ENCODE results near the gene FBXW2.
"Not testable (repeated sequence)": the region's sequence is repeated elsewhere in the genome, so short reads cannot be mapped to it uniquely, and the experiment has no call there.

The FBXW2 gene

DNA sequence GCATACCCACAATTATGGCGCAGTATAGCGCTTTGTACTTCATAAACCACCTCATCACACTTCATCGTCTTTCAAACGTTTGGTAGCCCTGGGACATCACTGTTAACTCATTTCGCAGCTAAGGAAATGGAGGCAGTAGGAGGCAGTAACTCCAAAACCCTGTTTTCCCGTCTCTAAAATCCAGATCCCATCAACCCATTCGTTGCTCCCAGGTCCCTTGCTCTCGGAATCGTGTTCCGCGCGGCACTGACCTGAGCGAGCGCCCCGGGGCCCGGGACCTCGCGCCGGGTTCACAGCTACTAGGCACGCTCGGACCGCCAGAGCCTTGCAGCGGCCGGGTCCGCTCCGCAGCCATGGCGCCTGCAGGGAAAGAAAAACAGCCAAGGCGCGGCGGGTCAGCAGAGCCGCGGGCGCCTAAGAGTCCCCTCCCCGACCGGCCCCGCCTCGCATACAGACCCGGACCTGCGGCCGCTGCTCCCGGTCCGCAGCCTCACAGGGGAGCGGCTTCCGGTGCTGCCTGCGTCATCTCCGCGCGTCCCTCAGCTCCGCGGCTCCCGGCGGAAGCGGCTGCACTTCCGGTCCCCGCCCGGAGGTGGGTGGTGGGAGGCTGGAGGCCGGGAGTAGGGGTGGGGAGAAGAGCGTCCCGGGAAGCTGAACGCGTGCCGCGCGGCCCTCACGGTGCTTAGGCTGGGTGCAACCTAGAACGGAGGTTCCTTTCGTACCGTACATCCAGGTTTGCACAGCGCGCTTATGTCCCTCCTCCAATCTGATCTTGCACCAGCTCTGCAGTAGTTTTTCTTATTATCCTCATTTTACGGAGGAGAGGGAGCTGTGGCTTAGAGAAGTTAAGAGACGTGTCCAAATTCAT, at the start of gene FBXW2:
FBXW2 (minus strand) TSS at position 519 of the 868 bp plus-strand sequence. CDS start 5,158 bp downstream, outside the sequence.
- DNase-seq: peak; percentile 80

- no peak for DNase-seq
Observed at GRCh38 chr9:120841930-120842684, 48.9 kb upstream of the FBXW2 start.

DNA sequence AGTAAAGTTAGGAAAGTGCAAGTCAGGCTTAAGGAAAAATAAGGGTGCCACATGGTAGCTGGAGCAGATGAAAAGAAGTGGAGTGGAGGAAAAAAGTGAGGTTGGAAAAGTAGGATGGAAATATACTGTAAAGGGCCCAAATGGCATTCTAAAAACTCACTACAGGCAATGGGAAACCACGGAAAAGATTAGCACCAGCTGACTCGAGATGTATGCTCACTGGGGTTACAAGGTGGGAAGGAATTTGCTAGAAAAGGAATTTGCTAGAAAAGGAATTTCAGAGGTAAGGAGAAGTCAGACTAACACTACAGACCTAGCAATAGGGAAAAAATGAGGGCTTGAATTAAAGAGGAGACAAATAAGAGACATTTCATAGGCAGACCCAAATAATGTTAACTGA, 45.9 kb upstream of the FBXW2 start:
- no peak for DNase-seq

- no peak for DNase-seq
Observed at GRCh38 chr9:120837921-120838320, 44.7 kb upstream of the FBXW2 start.

GRCh38 chr9:120833325-120833724, 40.1 kb upstream of the FBXW2 start:
- no peak for DNase-seq

DNA sequence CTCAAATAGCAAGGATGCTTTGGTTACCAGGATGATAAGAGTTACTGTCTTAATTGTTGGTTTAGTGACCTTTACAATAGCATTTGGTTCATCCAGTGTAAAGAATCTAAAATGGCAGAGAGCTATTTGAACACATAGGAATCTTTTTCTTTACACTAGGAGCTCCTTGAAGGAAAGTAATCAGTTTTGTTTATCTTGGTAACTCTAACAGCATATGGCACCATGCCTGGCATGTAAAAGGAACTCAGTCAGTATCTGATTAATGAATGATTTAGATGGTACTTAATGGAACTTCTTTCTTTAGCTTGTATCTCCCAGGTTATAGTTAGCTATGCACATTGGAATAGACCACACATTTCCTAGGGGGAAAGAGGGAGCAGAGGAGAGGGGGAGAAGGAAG, 39.6 kb upstream of the FBXW2 start:
- DNase-seq: no peak

DNA sequence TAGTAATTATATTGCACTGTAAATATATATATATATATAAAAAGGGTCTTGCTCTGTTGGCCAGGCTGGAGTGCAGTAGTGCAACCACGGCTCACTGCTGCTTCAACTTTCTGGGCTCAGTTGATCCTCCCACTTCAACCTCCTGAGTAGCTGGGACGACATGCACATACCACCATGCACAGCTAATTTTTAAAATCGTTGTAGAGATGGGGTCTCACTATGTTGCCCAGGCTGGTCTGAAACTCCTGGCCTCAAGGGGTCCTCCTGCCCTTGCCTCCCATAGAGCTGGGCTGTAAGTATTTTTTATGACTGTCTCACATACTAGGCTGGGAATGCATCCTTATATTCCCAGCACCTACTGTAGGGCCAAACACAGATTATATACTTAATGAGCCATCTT, 37.6 kb upstream of the FBXW2 start:
- DNase-seq: no peak

DNA sequence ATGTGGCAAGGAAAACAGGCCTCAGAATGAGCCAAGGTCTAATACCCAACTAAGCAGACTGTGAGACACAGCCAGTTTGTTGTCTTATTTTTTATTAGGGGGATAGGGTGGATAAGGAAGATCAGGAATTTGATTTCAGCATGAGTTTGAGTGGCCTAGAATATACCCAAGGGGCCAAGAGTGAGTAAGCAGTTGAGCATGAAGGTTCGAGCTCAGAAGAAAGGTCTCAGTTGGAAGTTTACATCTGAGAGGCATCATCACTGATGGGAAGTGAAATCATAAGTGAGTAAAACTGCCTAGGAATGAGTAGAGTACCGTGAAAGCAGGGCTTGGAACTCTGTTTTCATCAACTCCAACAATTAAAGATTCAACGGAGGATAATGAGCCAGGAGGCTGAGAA, 36.9 kb upstream of the FBXW2 start:
- DNase-seq: no peak

GRCh38 chr9:120829650-120830049, 36.4 kb upstream of the FBXW2 start:
- no peak for DNase-seq

- no peak for DNase-seq
Observed at GRCh38 chr9:120820095-120820494, 26.9 kb upstream of the FBXW2 start.

DNA sequence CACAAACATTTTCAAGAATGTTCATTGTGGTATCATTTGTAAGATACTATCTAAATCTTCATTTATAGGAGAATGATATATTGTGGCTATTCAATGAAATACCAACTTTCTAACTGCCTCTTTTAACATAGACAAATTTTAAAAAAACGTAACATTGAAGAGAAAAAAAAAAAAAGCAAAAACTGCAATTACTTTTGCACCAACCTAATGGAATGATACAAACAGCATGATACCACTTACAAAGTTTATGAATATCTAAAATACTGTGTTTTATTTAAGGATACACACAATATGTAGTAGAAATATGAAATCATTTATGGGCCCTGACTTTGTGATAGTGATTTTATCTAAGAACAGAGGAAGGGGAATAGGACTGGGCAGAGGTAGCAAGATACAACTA, 25.4 kb upstream of the FBXW2 start:
- no peak for DNase-seq

DNA sequence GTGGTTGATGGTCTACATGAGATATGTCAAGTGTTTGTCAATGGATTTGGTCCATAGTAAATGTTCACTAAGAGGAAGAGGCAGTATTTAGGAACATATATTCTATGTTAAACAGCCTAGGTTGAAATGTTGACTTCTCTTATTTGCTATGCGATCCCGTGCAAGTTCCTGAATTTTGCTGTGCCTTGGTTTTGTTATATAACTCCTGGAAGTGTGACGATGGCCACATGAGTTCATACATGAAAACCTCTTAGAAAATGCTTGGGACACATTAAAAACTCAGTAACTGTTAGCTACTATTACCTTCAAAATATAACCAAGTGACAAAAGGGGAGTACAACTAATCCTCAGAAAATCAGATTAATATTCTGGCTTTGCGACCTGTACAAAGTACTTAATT, 21.9 kb upstream of the FBXW2 start:
- DNase-seq: no peak

DNA sequence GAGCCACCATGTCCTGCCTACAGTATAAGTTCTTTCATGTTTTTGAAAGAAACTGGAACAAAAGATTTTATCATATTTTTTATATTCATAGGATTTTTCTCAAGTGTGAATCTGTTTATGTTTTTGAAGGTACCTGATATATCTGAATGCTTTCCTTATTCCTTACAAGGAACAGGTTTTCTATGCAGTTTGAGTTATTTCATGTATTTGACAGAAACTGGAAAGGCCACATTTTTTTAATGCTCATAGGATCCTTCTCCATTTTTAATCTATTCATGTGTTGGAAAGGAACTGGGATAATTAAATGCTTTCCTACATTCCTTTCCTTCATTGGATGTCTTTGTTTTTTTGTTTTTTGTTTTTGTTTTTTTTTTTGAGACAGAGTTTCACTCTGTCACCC, 15.7 kb upstream of the FBXW2 start:
- DNase-seq: no peak

- DNase-seq: no peak
Observed at GRCh38 chr9:120807607-120808379, 14.6 kb upstream of the FBXW2 start.

DNA sequence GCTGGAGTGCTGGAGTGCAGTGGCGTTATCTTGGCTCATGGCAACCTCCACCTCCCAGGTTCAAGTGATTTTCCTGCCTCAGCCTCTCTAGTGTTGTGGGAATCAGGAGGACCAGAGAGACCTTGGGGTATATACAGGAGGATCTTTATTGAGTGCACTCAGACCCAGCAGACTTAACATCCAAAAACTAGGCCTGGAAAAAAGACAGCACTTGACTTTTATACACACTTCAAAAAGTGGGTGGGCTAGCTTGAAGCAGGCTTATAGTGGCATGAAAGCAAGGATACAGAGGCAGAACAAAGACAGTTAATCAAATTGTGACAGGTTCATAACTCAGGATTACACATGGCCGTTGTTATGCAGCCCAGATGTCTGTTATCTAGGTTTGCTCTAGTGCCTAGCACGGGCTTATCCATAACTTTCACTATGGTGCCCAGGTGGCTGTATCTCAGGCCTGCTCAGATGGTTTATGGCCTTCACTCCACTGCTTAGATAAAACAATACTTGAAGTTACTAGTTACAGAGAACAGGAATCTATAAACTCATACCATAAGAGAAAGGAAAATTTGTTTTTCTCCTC, 11.7 kb upstream of the FBXW2 start:
- DNase-seq: not testable (repeated sequence)

- DNase-seq: no peak
Observed at GRCh38 chr9:120801441-120801840, 8.2 kb upstream of the FBXW2 start.

GRCh38 chr9:120791161-120791560, 2.1 kb downstream of the FBXW2 start:
- DNase-seq: no peak

- DNase-seq: no peak
Observed at GRCh38 chr9:120787933-120788332, 5.3 kb downstream of the FBXW2 start.

DNA sequence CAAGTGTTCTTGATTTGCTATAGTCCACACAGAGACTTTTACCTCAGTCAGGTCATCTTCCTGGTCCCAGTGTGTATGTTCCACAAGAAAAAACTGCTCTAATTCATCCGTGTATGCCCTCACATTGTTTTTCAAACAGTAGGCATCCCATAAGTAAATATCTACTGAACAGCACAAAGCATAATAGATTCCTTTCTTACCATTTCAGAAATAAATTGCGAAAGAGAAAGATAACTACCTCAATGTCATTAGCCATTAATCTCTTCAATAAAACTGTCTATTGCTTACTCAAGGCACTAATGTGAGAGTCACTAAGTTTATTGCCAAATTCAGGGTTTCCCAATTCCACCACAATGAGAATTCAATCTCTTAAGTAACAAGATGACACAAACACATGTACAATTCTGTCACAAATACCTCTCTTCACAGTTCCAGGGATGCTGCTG, 9.6 kb downstream of the FBXW2 start:
- DNase-seq: no peak

- no peak for DNase-seq
Observed at GRCh38 chr9:120781236-120781635, 12.0 kb downstream of the FBXW2 start.

GRCh38 chr9:120780367-120780766, 12.8 kb downstream of the FBXW2 start:
- no peak for DNase-seq

GRCh38 chr9:120779227-120779626, 14.0 kb downstream of the FBXW2 start:
- no peak for DNase-seq

GRCh38 chr9:120778758-120779157, 14.5 kb downstream of the FBXW2 start:
- no peak for DNase-seq
